Hippocampal formation (tissue), 2 donors: ENCODE data around the gene PIGW.

Source experiments
- DNase-seq, 2 donors: peaks; one replicate each; lab custom pipeline; 2025; lab: John Stamatoyannopoulos, UW

Gene PIGW, protein sequence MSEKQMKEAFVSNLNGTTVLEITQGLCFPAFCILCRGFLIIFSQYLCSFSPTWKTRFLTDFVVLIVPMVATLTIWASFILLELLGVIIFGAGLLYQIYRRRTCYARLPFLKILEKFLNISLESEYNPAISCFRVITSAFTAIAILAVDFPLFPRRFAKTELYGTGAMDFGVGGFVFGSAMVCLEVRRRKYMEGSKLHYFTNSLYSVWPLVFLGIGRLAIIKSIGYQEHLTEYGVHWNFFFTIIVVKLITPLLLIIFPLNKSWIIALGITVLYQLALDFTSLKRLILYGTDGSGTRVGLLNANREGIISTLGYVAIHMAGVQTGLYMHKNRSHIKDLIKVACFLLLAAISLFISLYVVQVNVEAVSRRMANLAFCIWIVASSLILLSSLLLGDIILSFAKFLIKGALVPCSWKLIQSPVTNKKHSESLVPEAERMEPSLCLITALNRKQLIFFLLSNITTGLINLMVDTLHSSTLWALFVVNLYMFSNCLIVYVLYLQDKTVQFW

DNA sequence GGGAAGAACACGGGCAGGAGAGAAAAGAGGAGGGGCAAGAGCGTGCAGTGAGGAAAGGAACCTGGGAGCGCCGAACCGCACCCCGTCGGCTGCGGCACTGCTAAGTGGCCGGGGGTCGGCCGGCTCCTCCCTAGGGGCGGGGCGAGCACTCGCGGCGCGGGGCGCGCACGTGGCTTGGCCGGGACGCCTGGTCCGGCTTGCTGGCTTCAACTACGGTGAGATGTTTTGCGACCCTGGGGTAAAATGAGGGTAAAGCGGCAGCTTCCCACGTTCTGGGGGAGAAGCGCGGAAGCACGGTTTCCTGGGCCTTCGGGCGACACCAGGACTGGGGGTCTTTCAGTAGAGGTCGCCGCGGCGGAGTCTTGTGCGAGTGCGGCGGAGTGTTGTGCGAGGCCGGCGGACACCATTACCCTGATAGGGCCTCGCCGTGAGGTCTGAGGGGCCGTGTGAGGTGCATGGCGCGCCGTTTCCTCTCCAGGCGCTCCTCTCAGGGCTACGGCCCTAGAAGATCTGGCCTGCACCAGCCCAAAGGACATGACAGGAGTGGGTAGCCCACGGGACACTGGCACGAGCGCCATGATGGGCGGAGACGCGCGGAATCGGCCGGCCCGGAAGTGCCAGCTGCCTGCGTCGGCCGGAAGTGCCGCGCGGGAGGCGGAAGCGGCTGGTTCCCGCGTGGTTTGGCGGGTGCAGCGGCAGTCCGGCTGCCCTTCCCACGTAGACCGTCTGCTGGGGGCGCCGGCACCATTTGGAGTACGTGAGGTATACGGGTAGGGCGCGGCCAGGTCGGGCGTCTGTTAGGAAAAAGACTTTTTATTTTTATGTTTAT lies at the start of gene PIGW, which contains the start of gene MYO19:
TSS of gene PIGW (plus strand) at position 148 of the 829 bp plus-strand sequence. CDS start 2,115 bp downstream, outside the sequence.
TSS of gene MYO19 (minus strand) at position 29 of the 829 bp plus-strand sequence. CDS start 2,330 bp downstream, outside the sequence.
- DNase-seq, result peak; percentile 57 to 79

DNA sequence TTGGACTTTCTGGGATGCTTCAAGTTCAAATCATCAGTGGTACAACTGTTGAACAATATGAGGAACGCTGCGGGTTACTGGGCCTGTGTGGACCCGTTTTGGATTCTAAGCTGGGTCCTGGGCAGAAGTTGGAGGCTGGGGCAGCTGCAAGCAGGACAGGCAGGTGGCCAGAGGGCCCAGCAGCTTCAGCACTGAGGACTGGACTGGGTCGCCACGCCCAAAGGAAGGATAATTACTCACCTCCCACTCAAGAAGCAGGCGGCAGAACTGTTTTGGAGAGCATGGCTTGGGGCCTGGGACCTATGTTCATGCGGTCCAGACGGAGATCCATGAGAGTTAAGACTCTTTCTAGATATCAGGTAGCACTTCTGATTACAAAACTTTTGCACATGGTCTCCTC lies 49.8 kb upstream of the PIGW start:
- DNase-seq, result no peak

DNA sequence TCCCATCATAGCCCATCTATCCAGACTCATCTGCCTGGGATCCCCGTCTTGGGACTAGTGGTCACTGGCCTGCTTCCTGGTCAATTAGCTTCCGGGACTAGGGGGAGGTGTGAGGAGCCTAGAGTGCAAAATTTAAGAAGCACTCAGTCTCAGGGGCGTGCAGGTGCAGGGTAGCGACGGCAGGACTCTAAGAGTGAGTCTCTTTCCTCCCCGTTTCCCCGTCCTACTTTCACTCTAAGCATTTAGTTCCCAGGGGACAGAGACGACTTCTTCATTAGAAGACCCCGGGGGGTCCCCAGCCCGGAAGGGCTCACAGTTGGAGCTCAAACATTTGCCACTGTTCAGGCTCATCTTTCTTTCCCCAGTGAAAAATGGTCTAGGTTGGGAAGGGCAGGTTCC lies 49.0 kb upstream of the PIGW start:
- DNase-seq, result no peak

DNA sequence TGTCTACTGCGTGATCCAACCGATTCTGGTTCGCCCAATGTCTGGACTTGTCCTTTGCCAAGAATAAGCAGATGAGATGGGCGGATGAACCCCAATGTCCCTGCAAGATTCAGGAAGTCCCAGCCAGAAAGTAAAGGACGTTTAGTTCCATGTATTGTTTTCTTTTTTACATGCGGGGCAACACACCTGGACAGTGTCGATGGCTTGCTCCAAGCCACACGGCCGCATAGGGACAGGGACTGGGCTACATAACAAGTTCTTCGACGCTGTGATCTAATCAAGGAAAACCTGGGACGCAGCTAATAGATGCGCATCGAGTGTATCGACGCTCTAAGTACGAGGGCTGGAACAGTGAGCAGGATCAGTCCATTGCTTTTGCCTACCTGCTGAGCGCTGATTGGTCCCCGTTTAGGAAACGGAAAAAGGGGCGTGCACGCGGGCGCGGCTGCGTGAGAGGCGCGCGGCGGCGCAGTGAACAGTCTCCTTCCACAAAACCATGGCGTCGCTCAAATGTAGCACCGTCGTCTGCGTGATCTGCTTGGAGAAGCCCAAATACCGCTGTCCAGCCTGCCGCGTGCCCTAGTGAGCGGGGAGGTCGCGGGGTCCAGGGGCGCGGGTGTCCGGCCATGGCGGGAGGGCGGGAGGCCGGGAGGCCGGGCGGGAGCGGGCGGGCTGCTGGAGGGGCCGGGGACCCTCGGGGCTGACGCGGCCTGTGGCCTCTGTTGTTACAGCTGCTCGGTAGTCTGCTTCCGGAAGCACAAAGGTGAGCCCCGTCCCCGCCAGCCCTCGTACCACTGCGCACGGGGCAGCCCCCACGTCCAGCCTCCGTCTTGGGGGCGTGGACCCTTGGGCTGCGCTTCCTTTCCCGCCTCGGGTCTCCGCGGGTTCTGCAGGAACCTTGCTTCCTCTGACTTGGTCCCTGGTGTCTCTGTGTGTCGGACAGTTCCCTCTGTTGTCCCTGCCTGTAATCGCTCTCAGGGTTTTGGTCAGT lies 48.3 kb upstream of the PIGW start, which contains the start of gene ZNHIT3:
TSS of gene ZNHIT3 (plus strand) at position 478 of the 991 bp plus-strand sequence. CDS start at position 497, 19 bp downstream.
- DNase-seq, result peak; percentile 84 to 95

DNA sequence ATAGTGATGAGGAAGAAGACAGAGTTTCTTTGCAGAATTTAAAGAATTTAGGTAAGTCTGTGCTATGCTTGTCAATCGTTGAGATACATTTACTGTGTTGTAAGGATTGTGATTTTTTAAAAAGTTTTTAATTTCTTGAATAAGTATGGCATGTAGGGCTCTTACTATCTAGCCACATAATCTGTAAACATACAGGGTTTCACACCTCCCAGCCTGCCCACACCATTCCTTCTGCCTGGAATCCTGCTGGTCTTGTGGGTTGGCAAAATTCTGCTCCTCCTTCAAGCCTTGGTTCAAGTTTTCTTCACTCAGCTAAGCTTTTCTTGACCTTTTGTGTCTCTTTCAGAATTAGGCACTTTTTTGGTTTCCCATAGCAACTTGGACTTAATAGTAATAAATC lies 40.8 kb upstream of the PIGW start:
- no peak for DNase-seq

DNA sequence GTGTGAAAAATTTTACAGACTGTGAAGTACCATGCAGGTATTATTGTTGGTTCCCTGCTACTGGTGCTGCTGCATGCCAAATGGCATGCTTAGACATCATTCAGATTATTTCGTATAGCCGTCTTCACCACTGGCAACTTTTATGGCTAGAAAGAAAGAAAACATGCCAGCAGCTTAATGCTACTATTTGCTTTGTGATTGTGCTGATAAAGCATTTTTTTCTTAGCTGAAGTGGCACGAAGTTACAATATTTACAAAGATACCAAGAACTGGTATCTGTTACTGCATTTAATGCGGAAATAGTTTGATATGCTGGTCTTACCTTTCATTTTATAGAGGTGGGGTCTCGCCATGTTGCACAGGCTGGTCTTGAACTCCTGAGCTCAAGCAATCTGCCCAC lies 40.1 kb upstream of the PIGW start:
- DNase-seq, result no peak

DNA sequence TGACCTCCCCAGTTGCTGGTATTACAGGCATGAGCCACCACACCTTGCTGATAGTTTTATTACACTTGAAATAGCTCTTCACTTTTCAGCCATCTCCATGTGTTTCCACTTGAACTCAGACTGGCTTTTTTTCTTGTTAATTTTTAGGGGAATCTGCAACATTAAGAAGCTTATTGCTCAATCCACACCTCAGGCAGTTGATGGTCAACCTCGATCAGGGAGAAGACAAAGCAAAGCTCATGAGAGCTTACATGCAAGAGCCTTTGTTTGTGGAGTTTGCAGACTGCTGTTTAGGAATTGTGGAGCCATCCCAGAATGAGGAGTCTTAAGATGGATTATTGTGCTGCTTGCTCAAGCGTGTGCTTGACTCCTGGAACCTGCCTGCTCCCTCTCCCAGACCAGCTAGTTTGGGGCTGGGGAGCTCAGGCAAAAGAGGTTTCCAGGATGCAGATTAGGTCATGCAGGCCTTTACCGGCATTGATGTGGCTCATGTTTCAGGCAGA lies 39.7 kb upstream of the PIGW start:
- DNase-seq, result no peak

DNA sequence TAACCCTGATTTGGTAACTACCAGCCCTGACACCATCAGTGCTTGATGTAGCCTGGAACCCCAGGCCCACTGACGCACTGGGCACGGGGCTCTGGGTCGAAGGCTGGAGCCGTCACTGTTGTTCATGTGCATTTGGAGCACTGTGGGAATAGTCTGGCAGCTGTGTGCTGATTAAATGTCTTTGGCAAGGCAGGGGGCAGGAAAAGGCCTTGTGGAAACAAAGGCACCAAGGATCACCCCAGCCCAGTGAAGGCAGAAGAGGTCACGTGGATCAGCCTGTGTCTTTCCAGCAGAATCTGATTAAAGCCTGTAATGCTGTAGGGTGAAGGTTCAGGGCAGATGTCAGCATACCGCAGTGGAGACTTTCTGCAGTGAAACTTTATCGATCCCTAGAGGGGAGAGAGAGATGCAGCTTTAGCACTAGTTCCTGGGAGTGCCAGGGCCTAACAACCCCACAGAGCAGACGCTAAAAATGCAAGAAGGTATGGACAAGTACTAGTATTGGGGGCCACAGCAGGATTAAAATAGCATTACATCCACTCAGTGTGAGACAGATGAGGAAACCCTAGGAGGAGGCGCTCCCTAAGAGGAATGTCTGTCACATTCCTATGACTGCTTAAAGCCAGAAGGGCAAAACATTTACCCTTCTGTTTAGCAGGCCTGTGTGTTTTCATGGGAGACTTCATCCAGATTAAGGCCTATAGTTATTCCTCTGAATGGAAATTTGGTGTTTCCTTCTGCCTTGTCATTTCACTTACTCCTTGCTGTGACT lies 38.6 kb upstream of the PIGW start:
- peak; percentile 10 to 25 for DNase-seq

DNA sequence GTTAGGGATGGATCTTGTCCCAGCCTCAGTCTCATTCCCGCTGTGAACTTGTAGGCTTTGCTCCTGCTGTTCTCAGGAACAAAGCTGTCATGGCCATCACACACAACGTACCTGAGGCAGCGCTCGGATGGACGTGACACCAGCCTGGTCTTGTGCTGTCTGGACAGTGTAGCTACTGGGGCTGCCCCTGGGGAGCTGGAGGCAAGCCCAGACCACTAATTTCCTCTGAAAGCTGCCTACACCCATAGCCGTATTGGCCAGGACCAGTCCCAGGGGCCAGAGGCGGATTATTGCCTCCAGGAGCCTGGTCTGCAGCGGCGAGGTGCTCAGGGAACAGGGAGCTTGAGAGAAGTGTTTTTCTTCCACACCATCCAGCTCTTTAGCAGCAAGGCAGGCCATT lies 36.6 kb upstream of the PIGW start:
- no peak for DNase-seq

DNA sequence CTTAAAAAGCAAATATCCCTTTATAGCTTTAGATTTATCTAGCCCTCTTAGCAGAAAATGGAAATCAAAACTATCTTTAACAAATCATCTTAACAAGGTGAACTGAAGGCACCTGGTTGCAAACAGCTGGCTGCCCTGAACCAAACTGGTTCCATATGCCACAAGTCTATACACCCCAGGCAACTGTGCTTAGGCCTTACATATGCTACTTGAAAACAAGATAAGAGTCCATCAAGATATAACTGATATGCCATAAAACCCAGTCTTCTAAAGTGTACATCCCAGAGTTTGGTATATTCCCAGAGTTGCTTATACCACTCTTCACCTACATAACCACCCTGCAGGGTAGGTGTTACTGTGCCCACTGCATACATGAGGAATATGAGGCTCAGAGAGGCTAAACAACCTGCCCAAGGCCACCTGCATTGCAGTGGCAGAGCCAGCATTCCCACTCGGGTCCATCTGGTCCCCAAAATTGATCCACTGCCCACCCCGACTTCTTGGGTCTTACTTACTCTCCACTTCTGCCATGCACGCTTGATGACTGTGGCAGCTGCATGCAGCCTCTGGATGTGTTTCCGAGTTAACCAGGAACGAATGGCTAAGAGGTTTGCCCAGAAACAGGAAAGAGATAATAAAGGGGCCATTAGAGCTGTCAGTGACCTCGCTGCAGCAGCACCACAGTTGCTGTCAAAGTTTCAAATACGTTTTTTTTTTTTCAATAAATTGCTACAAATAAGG lies 36.1 kb upstream of the PIGW start:
- DNase-seq, result no peak

DNA sequence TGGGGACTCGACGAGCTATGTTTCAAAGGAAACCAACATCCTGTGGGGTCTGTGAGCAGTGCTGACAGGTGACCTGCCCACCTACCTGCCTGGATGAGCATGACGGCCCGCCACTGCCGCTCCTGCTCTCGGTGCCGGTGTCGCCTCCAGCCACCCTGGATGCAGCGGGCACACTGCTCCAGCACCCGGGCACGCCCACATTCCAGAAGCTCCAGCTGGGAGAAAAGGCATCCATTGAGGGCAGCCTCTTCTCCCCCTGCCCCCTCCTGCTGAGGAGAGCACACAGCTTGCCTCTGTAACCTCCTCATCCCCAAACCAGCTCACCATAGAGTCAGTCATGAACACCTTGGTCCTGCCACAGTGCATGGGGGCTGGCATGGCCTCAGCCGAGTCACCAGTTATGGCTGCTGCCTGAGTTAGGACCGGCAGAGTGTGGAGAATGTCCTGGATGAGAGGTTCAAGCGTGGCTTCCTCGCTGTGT lies 34.0 kb upstream of the PIGW start:
- DNase-seq, result no peak

DNA sequence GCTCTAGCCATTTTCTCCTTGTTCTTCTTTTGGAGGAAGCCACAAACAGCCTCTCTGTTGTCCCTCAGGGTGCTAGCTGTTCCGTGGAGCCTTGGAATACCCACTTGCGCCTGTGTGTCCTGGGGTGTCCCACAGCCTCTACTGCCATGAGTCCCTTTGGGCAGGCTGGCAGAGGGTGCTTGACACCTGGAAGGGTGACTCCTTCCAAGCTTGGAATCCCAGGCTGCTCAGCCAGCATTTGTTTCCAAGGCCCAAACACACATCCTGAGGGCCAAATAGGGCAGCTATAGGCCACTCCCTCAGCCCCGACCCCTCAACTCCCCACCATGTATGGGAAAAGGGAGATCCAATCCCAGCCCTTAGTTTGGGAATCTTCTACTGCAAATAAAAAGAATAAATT lies 33.4 kb upstream of the PIGW start:
- DNase-seq, result no peak

DNA sequence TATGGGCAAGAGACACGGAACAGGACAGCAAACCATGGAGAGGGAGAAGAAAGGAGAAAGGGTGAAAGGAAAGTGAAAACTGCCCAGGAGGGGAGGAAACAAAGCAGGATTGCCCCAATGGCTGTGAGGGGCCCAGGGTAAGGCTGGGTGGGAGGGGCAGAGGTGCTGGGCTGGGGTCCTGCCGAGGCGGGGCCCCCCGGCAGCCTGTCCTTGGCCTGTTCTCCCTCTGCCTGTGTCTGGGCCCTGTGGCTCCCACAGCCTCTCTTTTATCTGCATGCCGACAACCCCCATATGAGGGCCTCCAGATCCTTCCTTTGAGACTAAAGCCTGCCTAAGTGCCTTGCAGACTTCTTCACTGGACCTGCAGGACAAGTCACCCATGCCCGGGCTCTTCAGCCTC lies 32.8 kb upstream of the PIGW start:
- DNase-seq, result no peak

DNA sequence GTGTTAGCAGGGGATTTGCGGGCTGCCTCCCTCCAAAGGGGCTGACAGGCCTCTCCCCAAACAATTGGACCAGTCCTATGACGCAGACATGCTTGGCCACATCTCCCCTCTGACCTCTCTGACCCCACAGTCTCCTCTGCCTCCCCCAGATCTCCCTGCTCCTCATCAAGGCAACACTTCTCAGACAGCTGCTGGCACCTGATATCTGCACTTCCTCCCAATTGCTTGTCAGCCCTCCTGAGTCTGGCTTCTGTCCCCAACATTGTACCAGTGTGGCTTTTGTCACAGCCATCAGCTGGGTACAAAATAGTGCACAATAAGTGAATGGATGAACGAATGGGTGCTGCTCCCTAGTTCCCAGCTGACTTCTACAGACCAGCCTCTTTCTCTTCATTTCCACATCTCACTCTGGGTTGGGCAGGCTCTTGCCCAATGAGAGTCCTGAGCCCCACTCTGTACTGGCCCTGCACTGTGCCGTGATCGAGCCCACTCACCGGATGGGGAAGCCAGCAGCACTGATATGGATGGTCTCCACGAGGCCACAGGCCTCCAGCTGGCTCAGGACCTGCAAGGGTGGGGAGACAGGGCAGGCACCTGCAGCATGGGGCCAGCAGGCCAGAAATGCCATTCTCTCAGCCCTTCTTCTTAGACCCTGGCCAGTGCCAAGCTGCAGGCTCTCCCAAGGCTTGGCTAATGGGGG lies 31.2 kb upstream of the PIGW start:
- no peak for DNase-seq

DNA sequence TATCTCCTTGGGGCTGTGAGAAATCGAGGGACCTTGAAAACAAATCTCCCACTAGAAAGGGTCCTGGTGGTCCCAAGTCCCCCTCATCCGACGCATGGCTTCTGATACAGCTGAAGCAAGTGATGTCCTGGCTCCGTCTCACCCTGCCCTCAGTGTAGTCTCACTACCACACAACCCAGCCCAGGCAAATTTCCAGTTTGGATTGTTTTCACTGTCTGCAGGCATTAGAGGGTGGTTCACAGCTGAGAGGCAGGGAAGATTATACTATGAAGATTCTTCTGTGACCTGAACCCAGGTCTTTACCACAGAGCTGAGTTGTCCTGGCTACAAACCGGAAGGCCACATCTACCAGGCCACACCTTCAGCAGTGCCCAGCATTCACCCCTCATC lies 30.6 kb upstream of the PIGW start:
- no peak for DNase-seq

DNA sequence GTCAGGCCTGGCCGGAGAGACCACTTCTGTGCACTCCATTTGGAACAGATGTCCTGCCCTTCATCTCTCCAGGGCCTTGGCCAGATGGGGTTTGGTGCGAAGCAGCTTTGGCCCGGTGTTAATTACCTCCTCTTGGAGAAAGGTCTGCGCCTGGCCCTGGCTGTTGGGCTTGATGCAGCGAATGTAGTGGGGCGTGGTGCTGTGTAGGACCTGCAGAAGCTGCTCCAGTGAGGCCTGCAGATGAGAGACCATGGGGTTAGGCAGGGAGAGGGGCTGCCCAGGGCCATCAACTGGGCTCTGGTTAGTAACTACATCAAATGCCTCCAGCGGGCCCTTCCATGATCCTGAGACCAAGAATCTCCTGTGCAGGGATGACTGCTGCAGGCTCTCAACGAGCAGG lies 29.6 kb upstream of the PIGW start:
- DNase-seq, result no peak

DNA sequence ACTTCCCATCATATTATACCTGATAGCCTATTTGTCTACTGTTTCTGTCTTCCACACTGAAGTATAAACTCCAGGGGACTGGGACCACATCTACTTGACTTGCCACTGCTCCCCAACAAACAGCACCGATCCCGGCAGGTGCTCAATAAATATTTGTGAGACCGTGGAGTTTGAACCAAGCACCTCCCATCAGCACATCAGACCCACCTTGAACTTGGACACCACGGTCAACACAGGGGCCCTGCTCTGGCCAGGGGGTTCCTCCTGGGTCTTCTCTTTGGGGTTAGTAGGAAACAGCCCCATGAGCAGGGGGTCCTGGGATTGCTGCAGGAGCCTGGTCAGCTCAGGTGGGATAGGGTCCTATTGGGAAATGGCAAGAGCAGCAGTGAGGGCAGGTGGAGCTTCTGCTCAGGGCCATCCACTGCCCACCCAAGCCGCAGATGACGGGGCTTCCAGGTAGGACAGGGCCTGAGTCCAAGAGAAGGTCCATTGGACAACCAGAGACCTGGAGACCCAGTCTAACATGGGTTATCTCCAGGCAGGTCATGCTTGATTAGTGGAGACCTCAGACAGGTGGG lies 28.4 kb upstream of the PIGW start:
- no peak for DNase-seq

DNA sequence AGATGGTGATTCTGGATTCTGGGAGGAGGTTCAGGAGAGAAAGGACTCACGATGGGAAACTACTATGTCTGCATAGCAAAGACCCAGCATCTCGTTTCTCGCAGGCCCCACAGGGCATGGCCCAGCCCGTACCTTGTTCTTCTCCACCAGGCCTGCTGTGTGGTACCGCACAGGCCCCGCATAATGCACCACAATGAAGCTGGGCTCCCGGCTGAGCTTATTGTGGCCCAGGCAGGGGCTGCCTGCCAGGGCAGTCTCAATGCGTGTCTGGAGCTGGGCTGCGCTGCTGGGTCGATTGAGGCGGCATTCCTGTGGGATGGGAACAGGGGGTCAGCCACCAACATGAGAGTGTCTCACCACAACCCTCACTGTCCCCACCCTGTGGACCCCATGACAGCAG lies 28.0 kb upstream of the PIGW start:
- DNase-seq, result no peak

DNA sequence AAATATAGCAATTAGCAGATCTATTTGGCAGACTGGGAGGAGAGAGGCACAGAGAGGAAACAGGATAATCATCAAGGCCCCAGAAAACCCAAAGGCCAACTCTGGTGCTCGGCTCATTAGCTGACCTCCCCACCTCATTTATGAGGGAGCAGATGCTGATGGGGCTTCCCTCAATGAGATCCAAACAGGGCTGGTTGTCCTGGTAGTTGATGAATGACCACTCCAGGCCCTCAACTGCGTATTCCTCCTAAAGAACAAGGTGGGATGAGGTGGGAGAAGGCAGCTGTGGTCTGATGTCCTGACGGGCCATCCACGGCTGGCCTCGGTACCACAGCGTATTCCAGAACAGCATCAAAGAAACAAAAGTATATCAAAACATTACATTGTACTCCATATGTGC lies 27.5 kb upstream of the PIGW start:
- no peak for DNase-seq
